NCI-H226 (cell line): ENCODE data around the gene RASAL3.
"Not testable (repeated sequence)": the region's sequence is repeated elsewhere in the genome, so short reads cannot be mapped to it uniquely, and the experiment has no call there.

Experiments used
- DNase-seq: peaks from one replicate; pipeline ENCODE4 v3.0.0-alpha.2; 2015

Gene RASAL3

DNA sequence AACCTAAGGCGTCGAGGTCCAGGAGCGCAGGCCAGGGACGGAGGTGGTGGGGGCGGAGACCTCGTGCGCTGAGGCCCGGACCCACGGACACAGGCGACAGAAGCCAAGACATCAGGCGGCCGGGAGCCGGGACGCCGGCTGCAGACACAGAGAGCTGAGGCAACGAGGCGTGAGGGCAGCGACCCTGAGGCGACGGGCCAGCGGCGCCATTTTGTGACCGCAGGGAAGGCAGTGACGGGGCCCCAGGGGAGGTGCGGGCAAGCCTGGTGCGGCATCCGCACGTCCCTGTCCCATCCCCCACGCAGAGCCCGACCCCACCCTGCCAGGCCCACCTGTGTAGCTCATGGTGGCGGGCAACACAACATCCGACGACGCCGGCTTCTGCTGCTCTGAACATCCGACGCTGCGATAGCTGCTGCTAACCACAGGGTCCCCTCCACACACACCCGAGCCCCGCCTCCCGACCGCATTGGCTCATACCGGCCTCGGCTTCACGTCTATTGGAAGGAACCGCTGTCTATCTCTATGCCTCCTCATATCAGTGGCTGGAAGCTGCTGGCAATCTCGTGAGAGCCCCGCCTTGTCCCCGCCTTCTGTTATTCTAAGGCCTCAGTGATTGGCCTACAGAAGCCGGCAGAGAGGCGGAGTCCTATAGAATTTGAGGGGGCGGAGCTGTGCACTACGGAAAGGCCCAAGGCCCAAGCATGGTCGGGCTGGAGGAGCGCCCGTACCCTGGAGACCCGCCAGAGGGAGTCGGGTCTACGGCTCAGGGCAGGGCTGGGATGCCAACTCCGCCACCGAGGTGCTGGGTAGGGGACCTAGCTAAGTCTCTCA, 45.5 kb downstream of the RASAL3 start, which contains the start of gene AKAP8L:
AKAP8L (minus strand) TSS at position 410 of the 834 bp plus-strand sequence; CDS start at position 345, 65 bp downstream.
- peak; percentile 98 for DNase-seq

DNA sequence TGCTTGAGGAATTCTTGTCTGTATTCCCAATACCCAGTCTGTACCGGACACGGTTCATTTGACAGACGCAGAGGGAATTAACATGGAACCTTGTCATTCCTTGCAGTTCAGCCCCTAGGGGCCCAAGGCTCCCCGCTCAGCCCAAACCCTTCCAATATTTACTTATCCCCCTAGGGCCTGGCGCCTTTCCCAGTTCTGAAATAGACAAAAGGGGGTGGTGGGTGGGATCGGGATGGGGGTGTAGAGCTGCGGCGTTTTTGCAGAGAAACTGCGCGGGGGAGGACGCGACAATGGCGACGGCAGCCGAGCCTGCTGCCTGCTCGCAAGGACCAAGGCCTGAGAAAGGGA, 46.1 kb downstream of the RASAL3 start:
- no peak for DNase-seq

DNA sequence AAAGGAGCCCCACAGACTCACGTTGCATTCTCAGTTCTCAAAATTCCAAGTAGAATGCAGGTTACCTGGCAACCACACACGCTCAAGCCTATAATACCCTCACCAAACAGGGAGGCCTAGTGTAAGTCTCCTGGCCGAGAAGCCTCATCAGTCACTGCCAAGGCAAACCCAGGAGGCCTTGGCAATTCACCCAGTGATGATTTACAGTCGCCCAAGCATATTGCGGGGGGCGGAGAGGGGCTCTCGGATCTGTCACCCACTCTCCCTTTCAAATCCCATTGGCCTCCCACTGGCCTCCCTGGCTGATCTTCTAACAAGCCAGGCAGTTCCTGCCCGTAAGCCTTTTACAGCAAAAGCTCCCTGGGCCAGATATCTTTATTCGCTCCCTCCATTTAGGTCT, 46.6 kb downstream of the RASAL3 start:
- peak; percentile 7 for DNase-seq

DNA sequence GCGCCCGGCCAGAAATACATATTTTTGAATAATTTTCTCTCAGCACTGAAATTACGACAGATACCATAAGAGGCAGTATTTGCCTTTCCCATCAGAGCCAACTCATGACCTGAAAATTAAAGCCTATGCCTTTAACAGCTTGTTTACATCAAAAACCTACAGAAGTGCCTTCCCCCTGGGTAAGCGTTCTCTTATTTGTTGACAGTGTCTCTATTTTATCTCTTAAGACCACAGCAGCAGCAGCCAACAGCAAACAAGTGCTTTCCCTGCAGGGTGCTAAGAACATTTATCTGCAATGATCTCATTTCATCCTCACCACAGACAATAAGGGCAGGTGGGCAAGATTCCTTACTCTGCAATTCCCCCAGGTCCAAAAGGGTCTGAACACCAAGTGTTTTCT, 51.5 kb downstream of the RASAL3 start:
- no peak for DNase-seq

DNA sequence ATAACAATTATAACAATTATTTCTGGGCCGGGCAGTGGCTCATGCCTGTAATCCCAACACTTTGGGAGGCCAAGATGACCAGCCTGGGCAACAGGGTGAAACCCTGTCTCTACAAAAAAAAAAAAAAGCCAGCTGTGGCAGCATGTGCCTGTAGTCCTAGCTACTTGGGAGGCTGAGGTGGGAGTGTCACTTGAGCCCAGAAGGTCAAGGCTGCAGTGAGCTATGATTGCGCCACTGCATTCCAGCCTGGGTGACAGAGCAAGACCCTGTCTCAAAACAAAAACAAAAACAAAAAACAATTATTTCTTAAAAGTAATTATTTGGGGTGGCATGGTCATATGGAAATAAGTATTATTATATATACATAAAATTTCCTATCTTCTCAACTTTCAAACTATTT, 53.0 kb downstream of the RASAL3 start:
- not testable (repeated sequence) for DNase-seq

DNA sequence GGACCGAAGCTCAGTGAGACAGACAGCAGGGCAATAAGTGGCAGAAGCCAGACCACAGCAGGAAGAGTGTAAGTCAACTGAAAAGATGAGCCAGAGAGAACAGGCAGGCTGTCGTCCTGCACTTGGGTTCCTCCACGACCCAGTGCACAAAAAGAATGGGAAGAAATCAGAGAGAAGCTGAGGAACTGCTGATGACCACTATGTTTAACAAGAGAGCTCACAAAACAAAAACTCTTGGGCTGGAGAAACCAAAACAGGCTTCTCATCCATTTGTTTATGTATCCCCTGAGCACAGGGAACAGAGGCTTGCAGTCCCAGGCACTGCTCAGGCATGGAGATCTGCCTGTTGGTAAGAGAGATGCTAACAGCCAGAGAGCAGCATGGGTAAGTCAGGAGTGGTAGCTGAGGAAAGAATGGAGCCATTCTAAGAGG, 59.5 kb downstream of the RASAL3 start:
- DNase-seq: no peak

DNA sequence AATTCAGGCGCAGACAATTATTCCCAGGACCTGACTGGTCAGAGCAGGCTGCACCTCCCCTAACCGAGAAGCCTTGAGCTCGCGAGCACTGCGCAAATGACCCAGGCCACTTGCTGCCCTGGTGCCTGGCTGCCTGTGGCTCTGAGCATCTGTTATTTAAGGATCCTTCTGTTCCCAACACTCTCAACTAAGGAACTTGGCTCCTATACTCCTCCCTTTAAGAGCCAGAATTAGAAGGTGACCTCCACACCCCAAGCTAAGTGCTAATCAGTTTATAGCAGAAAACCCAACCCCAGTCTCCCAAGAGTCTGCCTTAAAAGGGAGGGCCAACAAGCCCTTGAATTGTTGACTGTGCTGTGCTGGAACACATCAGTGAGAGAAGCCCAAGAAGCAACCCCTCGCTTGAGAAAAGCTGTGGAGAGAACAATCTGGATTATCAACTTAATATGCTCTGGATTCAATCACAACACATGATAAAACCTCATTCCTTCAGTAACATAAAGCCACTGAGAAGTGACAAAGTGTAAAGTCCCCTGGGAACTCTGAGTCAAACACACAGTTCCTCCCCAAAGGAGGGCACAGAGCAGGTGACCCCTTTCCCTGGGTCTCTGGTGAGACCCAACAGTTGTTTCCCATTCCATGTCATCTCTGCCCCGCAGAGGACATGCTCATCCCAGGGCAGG, 60.1 kb downstream of the RASAL3 start:
- DNase-seq: no peak

DNA sequence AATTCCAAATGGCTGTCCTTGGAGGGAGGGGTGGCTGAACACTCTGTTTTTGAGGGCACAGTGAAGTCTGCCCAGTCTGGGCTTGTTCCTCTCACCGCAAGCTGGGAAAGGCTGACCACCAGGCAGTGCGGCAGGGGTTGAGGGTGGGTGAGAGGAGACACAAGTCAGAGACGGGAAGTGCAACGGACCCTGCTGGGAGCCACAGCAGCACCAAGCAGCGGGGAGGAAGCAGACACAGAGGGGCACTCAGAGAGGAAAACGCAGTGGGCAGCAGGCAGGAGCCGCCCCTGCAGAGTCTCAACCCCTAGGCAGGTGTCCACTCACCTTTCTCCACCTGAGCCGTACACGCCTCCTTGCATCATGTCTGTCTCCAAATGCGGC, 61.2 kb downstream of the RASAL3 start:
- DNase-seq: no peak

DNA sequence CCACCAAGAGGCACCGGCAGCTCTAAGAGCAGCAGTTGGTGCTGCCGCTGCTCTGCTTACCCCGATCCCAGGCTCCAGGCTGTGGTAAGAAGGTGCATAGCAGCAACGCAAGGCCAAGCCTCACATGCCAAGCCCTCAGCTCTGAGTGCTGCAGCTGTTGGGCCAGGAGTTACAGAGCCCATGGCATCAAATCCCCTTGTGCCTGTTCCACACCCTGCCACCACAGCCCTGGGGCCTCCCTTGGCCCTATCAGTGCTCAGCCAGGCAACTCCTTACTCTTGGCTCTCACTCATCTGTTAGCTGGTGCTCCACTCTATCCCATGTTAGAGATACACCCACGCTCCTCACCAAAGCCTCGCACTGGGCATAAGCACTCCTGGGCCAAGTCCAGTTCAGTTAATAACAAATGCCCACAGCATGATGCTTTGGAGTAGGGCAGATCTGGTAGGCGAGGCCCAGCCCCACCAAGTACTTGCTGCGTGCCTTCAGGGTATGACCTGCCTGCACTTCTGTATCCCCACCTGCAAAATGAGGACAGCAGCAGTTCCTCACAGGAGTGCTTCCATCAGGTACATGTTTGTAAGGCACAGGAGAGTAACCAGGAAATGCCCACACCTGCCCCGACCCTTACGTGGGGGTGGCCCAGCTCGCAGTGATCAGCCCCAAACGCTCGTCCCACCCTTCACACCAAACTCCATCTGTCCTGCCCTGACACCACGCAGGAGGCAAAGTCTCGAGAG, 61.8 kb downstream of the RASAL3 start:
- DNase-seq: no peak
